ENCODE data around the gene RANBP9.

DNA sequence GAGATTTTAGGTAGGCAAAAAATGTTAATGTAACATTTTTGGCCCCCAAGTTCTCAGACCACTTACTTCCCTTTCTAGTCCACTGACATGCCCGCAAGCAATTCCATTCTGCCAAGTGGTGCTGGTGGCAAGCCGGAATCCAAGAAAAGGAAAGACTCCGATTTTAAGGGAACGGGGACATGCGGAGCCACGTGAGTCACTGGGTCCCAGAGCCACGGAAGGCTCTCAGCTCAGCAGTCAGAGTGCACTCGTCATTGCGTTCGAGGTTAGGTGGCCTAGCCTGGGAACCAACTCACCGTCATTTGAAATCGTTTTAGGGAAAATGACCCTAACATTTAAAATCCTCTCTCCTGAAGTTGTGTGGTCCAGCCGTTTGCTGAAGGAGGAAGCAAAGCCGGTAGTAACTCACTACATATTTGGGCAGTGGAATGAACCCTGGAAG lies 137.9 kb downstream of the RANBP9 start:
- TF ChIP-seq, protein P1, sequence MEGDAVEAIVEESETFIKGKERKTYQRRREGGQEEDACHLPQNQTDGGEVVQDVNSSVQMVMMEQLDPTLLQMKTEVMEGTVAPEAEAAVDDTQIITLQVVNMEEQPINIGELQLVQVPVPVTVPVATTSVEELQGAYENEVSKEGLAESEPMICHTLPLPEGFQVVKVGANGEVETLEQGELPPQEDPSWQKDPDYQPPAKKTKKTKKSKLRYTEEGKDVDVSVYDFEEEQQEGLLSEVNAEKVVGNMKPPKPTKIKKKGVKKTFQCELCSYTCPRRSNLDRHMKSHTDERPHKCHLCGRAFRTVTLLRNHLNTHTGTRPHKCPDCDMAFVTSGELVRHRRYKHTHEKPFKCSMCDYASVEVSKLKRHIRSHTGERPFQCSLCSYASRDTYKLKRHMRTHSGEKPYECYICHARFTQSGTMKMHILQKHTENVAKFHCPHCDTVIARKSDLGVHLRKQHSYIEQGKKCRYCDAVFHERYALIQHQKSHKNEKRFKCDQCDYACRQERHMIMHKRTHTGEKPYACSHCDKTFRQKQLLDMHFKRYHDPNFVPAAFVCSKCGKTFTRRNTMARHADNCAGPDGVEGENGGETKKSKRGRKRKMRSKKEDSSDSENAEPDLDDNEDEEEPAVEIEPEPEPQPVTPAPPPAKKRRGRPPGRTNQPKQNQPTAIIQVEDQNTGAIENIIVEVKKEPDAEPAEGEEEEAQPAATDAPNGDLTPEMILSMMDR (conservative IDR thresholded peaks at IDR 0.05), result no peak; the same call in 1 of the 2 replicates
- TF ChIP-seq EZH2 (IDR thresholded peaks at IDR 0.05; ENCODE audit: low read depth), result no peak
